Activated naive CD4-positive, alpha-beta T cell treated with anti-CD3 and anti-CD28 coated beads, Interleukin-2, amount 50 U/mL, for 16 hours (primary cell): ENCODE data around the gene SFT2D3.

ENCODE experiments used
- DNase-seq: peaks from one replicate; pipeline ENCODE4 v3.0.0-alpha.2; 2020

SFT2D3 gene

GRCh38 chr2:127664895-127665225 lies 36.4 kb upstream of the SFT2D3 start:
- DNase-seq: no peak

- DNase-seq: no peak
These were observed 35.9 kb upstream of the SFT2D3 start for GRCh38 chr2:127665267-127665893.

GRCh38 chr2:127669056-127669455 lies 32.2 kb upstream of the SFT2D3 start:
- DNase-seq: no peak

- DNase-seq: no peak
These were observed 31.0 kb upstream of the SFT2D3 start for GRCh38 chr2:127670055-127670956.

GRCh38 chr2:127670957-127671290 lies 30.4 kb upstream of the SFT2D3 start:
- DNase-seq: no peak

- no peak for DNase-seq
These were observed 29.6 kb upstream of the SFT2D3 start for GRCh38 chr2:127671557-127672302.

- DNase-seq: no peak
These were observed 28.7 kb upstream of the SFT2D3 start for GRCh38 chr2:127672341-127673224.

GRCh38 chr2:127673291-127674069 lies 27.8 kb upstream of the SFT2D3 start:
- no peak for DNase-seq

GRCh38 chr2:127674241-127675209 lies 26.8 kb upstream of the SFT2D3 start:
- peak; percentile 34 for DNase-seq

- no peak for DNase-seq
These were observed 25.7 kb upstream of the SFT2D3 start, which contains the start of gene LIMS2 for GRCh38 chr2:127675331-127676261. Gene LIMS2 (minus strand): TSS chr2:127675530. CDS start chr2:127675024, 506 bp downstream.

- DNase-seq: no peak
These were observed 24.4 kb upstream of the SFT2D3 start for GRCh38 chr2:127676906-127677305.

- no peak for DNase-seq
These were observed 22.8 kb upstream of the SFT2D3 start for GRCh38 chr2:127678531-127678930.

- DNase-seq: no peak
These were observed 22.3 kb upstream of the SFT2D3 start for GRCh38 chr2:127678991-127679390.

- no peak for DNase-seq
These were observed 21.5 kb upstream of the SFT2D3 start for GRCh38 chr2:127679680-127680361.

GRCh38 chr2:127680706-127681287 lies 20.5 kb upstream of the SFT2D3 start:
- no peak for DNase-seq

- DNase-seq: no peak
These were observed 20.0 kb upstream of the SFT2D3 start for GRCh38 chr2:127681288-127681804.

- no peak for DNase-seq
These were observed 19.1 kb upstream of the SFT2D3 start for GRCh38 chr2:127681976-127682857.
